Smooth muscle cell (in vitro differentiated cells): Measurements from ENCODE around the gene LOX. TPM values are rescaled to one million over a fixed set of nuclear protein-coding genes. Genes with fewer than 3 reads are reported as not detected.
A peak's percentile ranks its signal among the peaks of the same experiment; 100 is the strongest.
"Not testable (repeated sequence)": the region's sequence is repeated elsewhere in the genome, so short reads cannot be mapped to it uniquely, and the experiment has no call there.

ENCODE experiments used
- DNase-seq: peaks from one replicate; lab custom pipeline; 2025; ENCODE audit not compliant: unreplicated experiment; lab: John Stamatoyannopoulos, UW
- H2AFZ ChIP-seq: fragments of 200-600 bp; sonication (generic); 2 replicates; pipeline ENCODE4 v1.6.0; 2016; ENCODE audit warnings: antibody characterized with exemption, low read depth, mild to moderate bottlenecking
- H3F3A ChIP-seq: fragments of 200-600 bp; sonication (generic); 2 replicates; pipeline ENCODE4 v1.6.0; 2017; ENCODE audit warnings: antibody characterized with exemption, low read depth
- H3K27ac ChIP-seq: fragments of 200-600 bp; sonication (generic); 2 replicates; pipeline ENCODE4 v1.5.1; 2016; ENCODE audit warnings: low read depth, mild to moderate bottlenecking
- H3K27me3 ChIP-seq: fragments of 200-600 bp; sonication (generic); 2 replicates; pipeline ENCODE4 v1.6.1; 2016; ENCODE audit warnings: low read depth, mild to moderate bottlenecking
- H3K36me3 ChIP-seq: fragments of 200-600 bp; sonication (generic); 2 replicates; pipeline ENCODE4 v1.5.1; 2016; ENCODE audit warnings: low read depth
- H3K4me1 ChIP-seq: fragments of 200-600 bp; sonication (generic); 2 replicates; pipeline ENCODE4 v1.5.1; 2016; ENCODE audit warnings: low read depth
- H3K4me2 ChIP-seq: fragments of 200-600 bp; sonication (generic); 2 replicates; pipeline ENCODE4 v1.6.0; 2016; ENCODE audit warnings: mild to moderate bottlenecking
- H3K4me3 ChIP-seq: fragments of 200-600 bp; sonication (generic); 2 replicates; pipeline ENCODE4 v1.5.1; 2016; ENCODE audit warnings: mild to moderate bottlenecking
- H3K79me2 ChIP-seq: fragments of 200-600 bp; sonication (generic); 2 replicates; pipeline ENCODE4 v1.6.0; 2016; ENCODE audit warnings: low read depth, mild to moderate bottlenecking
- H3K9ac ChIP-seq: fragments of 200-600 bp; sonication (generic); 2 replicates; pipeline ENCODE4 v1.6.0; 2016; ENCODE audit warnings: low read depth
- H3K9me3 ChIP-seq: fragments of 200-600 bp; sonication (generic); replicated peaks from 2 replicates; pipeline ENCODE4 v1.5.1; 2016; ENCODE audit warnings: low read depth
- H4K20me1 ChIP-seq: fragments of 200-600 bp; sonication (generic); 2 replicates; pipeline ENCODE4 v1.6.0; 2016; ENCODE audit warnings: low read depth
- CTCF ChIP-seq: fragments of 200-600 bp; sonication (generic); IDR thresholded peaks from 2 replicates; pipeline ENCODE4 v1.5.1; 2017; ENCODE audit warnings: borderline replicate concordance, mild to moderate bottlenecking, antibody characterized with exemption; ENCODE audit not compliant: insufficient read depth, poor library complexity, severe bottlenecking
- WGBS: methylation state at CpG from one replicate; pipeline ENCODE4 v1.1.7; 2016; ENCODE audit warnings: low lambda C conversion rate; 5-methylcytosine and 5-hydroxymethylcytosine counted together
- polyA plus RNA-seq: library from polyadenylated mRNA; unstranded; fragments of >200 nt; fragmentation: Nextera tagmentation; extraction: Ambion mirVana; gene quantifications from 2 replicates; pipeline ENCODE4 v1.2.1, GENCODE V29; 2016
- total RNA-seq: library from RNA; depleted of rRNA; stranded (reverse); fragments of >200 nt; gene quantifications from 2 replicates; pipeline ENCODE4 v1.2.3, GENCODE V29; 2014

The LOX gene
- total and polyA plus RNA-seq, 2 experiments from 2014 or later: 642 to 808 TPM

- H3K4me3 ChIP-seq: no peak overlapping the region
- TF ChIP-seq CTCF: no peak
- H3K79me2 ChIP-seq: no peaks in the 10 kb centered on the region
- peak overlapping the region; percentile 63 for H3K27ac ChIP-seq
- H3K9ac ChIP-seq: no peak overlapping the region
- H4K20me1 ChIP-seq: no peaks in the 10 kb centered on the region
- no peaks in the 10 kb centered on the region for H3K27me3 ChIP-seq
- WGBS: 53% methylated on average over 6 of the region's 6 CpGs
- H3F3A ChIP-seq: no peaks in the 10 kb centered on the region
- H3K36me3 ChIP-seq: no peaks in the 10 kb centered on the region
- H3K9me3 ChIP-seq: no peaks in the 10 kb centered on the region
- H2AFZ ChIP-seq: no peak overlapping the region
- no peak for DNase-seq
- H3K4me2 ChIP-seq: no peak overlapping the region
- H3K4me1 ChIP-seq: no peaks in the 10 kb centered on the region
Measured at GRCh38 chr5:122099060-122099790, 21.2 kb upstream of the LOX start.

DNA sequence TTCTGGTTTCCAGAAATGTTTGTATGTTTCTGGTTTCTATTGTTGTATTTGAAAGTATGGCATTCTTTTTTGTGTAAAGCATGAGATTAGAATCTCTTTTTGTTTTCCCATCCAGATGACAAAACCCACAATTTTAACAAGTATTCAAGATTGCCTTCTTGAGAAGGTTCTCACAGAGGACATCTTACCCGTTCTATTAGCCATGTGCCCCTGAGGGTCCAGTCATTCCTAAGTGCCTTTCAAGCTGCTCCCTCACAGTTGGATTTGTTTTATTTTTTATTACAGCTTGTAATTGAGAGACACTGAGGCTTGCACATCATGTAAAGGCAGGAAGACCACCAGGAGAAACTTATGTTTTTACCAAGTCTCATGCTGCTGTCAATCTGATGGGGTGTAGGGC lies 19.3 kb upstream of the LOX start:
- no peaks in the 10 kb centered on the region for H3K27me3 ChIP-seq
- H3K79me2 ChIP-seq: no peaks in the 10 kb centered on the region
- no peak overlapping the region for H3K4me3 ChIP-seq
- H3K9me3 ChIP-seq: no peaks in the 10 kb centered on the region
- no peak overlapping the region for H3K4me2 ChIP-seq
- DNase-seq: no peak
- H3K36me3 ChIP-seq: no peaks in the 10 kb centered on the region
- TF ChIP-seq CTCF: no peak
- H3F3A ChIP-seq: peaks cover 9% of the 10 kb centered on the region
- no peak overlapping the region for H2AFZ ChIP-seq
- peaks cover 8% of the 10 kb centered on the region for H3K4me1 ChIP-seq
- no peak overlapping the region for H3K27ac ChIP-seq
- WGBS: 81% methylated on average over 1 of the region's 1 CpG
- H4K20me1 ChIP-seq: no peaks in the 10 kb centered on the region
- H3K9ac ChIP-seq: no peak overlapping the region

DNA sequence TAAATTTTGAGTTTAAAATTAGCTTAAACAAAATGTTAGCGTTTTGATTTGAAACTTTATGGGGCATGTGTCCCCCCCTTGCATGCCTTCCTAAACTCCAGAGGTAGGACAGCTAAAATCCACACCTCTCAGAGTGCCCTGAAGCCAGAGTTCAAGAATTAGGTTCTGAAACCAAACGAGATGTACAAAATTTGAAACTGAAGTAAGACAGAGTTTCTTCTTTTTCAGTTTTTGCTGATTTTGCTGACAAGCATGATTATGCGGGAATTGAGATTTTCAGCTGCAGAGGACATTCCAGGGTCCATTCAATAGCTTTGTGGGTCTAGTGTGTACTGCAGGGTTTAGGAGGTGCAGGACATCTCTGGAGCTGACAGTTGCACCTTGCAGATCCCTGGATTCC lies 17.1 kb upstream of the LOX start:
- peaks cover 9% of the 10 kb centered on the region for H3F3A ChIP-seq
- H3K36me3 ChIP-seq: no peaks in the 10 kb centered on the region
- H3K79me2 ChIP-seq: no peaks in the 10 kb centered on the region
- peaks cover 11% of the 10 kb centered on the region for H3K4me1 ChIP-seq
- H3K9me3 ChIP-seq: no peaks in the 10 kb centered on the region
- no peak overlapping the region for H3K4me3 ChIP-seq
- no peaks in the 10 kb centered on the region for H3K27me3 ChIP-seq
- no peak overlapping the region for H2AFZ ChIP-seq
- no peak for DNase-seq
- WGBS: 88% methylated on average over 3 of the region's 3 CpGs
- H4K20me1 ChIP-seq: no peaks in the 10 kb centered on the region
- TF ChIP-seq CTCF: no peak
- no peak overlapping the region for H3K9ac ChIP-seq
- no peak overlapping the region for H3K27ac ChIP-seq
- no peak overlapping the region for H3K4me2 ChIP-seq

- not testable (repeated sequence) for H2AFZ ChIP-seq, H3K9me3 ChIP-seq, H3K36me3 ChIP-seq, H3F3A ChIP-seq, DNase-seq, H3K27me3 ChIP-seq, H4K20me1 ChIP-seq, H3K9ac ChIP-seq, H3K79me2 ChIP-seq, H3K4me3 ChIP-seq
- peak overlapping the region; percentile 81 for H3K4me2 ChIP-seq
- WGBS: 93% methylated on average over 5 of the region's 5 CpGs
- peaks cover 13% of the 10 kb centered on the region for H3K4me1 ChIP-seq
- peak overlapping the region; percentile 79 for H3K27ac ChIP-seq
Measured at GRCh38 chr5:122094251-122094650, 16.2 kb upstream of the LOX start.
